ENCODE measurements around the gene MED13L.
"Not testable (repeated sequence)": the region's sequence is repeated elsewhere in the genome, so short reads cannot be mapped to it uniquely, and the experiment has no call there.

MED13L gene

DNA sequence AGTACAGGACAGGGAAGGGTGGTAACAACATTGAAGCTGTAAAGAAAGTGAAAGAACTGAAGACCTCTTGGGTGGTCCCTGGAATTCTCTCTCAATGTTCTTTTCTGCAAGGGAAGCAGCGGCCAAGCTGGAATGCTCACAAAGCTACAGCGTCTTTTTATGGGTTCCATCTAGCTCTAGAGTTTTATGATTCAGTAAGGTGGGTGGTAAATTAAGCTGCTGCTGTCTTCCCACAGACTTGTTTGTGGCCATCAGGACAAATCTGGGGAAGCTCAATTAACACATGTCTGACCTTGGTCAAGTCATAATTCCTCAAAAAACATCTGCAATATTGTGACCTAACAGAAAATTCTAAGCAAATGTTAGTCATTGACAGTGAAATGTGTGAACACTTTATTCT is 139.1 kb downstream of the MED13L start:
- DNase-seq (ENCODE audit: low read depth), result no peak
- H3K4me3 ChIP-seq (ENCODE audit: low read depth, low read length), result no peak overlapping the region
- TF ChIP-seq, protein P1, sequence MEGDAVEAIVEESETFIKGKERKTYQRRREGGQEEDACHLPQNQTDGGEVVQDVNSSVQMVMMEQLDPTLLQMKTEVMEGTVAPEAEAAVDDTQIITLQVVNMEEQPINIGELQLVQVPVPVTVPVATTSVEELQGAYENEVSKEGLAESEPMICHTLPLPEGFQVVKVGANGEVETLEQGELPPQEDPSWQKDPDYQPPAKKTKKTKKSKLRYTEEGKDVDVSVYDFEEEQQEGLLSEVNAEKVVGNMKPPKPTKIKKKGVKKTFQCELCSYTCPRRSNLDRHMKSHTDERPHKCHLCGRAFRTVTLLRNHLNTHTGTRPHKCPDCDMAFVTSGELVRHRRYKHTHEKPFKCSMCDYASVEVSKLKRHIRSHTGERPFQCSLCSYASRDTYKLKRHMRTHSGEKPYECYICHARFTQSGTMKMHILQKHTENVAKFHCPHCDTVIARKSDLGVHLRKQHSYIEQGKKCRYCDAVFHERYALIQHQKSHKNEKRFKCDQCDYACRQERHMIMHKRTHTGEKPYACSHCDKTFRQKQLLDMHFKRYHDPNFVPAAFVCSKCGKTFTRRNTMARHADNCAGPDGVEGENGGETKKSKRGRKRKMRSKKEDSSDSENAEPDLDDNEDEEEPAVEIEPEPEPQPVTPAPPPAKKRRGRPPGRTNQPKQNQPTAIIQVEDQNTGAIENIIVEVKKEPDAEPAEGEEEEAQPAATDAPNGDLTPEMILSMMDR (IDR thresholded peaks at IDR 0.05; ENCODE audit: low read depth, low read length, missing control alignments), result no peak

DNA sequence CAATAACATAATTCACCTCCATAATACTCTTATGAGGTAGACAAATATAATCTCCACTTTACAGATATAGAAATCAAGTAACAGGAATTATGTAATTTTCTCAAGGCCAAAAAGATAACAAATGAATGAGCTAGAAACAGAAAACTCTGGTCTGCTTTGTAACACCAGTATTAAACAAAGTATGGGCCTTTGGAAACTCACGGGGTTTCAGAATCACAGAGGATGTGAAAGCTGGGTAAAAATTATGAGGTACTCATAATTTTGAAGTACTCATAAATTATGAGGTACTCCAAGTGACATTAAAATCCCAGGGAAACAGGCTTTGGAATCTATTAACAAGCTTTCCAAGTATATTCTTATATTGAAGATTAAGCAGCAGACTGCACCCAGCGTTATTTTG is 140.2 kb downstream of the MED13L start:
- no peak for DNase-seq (ENCODE audit: low read depth)
- no peak overlapping the region for H3K4me3 ChIP-seq (ENCODE audit: low read depth, low read length)
- TF ChIP-seq, protein P1 (IDR thresholded peaks at IDR 0.05; ENCODE audit: low read depth, low read length, missing control alignments), result no peak

DNA sequence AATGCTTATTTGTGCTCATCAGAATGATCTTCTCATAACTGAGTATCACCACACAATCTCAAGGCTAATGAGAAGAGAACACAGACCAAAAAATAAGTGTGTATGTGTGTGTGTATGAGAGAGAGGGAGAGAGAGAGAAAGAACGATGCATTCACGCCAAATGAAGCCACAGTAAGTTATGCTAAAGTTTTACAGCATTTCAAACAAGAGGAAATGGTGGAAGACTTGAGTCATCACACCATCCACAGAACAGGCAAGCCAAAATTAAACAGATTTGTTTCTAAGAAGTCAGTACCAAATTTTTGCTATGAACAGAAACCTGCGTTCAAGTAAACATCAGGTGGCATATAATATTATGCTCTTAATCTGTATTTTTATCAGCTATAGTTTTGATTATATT is 141.2 kb downstream of the MED13L start:
- DNase-seq (ENCODE audit: low read depth), result no peak
- no peak overlapping the region for H3K4me3 ChIP-seq (ENCODE audit: low read depth, low read length)
- TF ChIP-seq, protein P1 (IDR thresholded peaks at IDR 0.05; ENCODE audit: low read depth, low read length, missing control alignments), result no peak

DNA sequence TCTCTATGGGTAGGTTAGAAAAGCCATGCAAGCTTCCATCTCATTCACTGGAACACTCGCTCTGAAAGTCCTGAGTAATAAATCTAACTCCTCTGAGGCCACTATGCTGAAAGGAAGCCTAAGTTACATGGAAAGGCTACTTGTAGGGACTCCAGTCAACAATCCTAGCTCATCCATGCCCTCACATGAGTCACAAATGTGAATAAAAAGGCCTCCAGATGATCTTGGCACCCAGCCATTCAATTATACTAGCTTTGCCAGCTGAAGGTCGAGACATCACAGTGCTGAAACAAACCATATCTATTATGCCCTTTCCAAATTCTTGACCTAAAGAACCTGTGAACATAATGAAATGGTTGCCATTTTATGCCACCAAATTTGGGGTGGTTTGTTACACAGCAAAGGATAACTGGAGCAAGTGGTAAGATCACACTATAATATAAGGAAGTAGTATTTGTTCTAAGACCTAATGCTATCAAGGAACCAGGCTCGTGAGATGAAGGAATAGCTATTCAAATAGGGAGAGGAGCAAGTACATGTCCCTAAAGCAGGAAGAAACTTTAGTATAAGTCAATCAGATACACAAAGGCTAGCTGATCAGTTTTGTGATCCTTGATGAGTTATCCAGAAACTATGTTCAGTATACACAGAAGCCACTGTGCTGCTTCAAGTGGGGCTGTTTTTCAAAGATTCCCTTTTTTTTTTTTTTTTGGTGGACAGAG is 142.1 kb downstream of the MED13L start:
- TF ChIP-seq, protein P1 (IDR thresholded peaks at IDR 0.05; ENCODE audit: low read depth, low read length, missing control alignments), result no peak
- H3K4me3 ChIP-seq (ENCODE audit: low read depth, low read length), result no peak overlapping the region
- no peak for DNase-seq (ENCODE audit: low read depth)

DNA sequence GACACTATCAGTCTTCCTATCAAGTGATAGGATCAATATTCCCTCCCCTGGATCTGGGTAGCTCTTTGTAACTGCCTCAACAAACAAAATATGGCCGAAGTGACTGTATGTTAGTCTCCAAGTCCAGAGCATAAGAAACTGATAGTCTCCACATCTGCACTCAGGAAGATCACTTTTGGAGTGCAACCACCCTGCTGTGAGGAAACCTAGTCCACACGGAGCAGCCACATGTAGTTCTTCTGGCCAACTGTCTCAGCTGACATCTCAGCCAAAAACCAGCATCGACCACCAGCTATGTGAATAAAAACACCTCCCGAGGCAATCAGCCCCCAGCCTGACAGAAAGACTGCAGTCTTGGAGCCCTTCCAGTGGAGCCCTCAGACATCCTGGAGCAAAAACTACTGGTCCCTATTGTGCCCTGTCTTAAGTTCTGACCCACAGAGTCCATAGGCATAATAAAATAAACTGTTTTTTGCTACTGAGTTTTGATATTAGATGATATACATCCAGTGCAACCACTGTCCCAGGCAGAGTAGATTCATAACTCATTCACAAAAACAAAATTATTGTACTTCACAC is 143.8 kb downstream of the MED13L start:
- TF ChIP-seq, protein P1 (IDR thresholded peaks at IDR 0.05; ENCODE audit: low read depth, low read length, missing control alignments), result no peak
- DNase-seq (ENCODE audit: low read depth), result no peak
- no peak overlapping the region for H3K4me3 ChIP-seq (ENCODE audit: low read depth, low read length)

DNA sequence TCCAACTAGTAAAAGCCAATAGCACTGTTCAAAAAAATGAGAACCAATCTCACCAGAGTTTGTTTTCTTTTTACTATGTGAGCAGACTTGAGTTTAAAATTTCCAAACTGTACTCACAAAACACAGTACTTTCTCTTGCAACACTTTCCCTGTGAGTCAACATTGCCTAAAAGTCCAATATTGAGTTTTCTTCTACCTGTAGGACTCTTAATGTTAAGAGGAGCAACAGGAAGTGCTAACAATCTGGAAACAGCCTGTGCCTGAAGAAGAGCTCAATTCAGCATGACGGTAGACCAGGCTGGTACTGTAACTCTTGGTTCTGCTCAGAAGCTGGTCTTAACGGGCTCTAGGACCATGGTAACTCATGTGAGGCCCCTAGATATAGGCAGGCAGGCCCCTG is 144.3 kb downstream of the MED13L start:
- no peak for DNase-seq (ENCODE audit: low read depth)
- H3K4me3 ChIP-seq (ENCODE audit: low read depth, low read length), result no peak overlapping the region
- TF ChIP-seq, protein P1 (IDR thresholded peaks at IDR 0.05; ENCODE audit: low read depth, low read length, missing control alignments), result no peak

DNA sequence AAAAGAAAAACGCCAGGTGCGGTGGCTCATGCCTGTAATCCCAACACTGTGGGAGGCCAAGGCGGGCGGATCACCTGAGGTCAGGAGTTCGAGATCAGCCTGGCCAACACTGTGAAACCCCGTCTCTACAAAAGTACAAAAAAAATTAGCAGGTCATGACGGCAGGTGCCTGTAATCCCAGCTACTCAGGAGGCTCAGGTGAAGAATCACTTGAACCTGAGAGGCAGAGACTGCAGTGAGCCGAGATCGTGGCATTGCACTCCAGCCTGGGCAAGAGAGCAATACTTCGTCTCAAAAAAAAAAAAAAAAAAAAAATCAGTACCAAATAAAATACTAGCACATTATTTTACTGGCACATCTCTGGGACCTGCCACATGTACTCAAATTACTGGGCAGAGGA is 145.5 kb downstream of the MED13L start:
- DNase-seq (ENCODE audit: low read depth); H3K4me3 ChIP-seq (ENCODE audit: low read depth, low read length): not testable (repeated sequence)

All from GM12864 (cell line).